Heart left ventricle (tissue), 16 donors: Measurements from ENCODE around the gene TMCO6. TPM values are rescaled to one million over a fixed set of nuclear protein-coding genes. Genes with fewer than 3 reads are reported as not detected.
"Not testable (repeated sequence)": the region's sequence is repeated elsewhere in the genome, so short reads cannot be mapped to it uniquely, and the experiment has no call there.

Source experiments
- ATAC-seq, 4 donors: fragments of 200-7000 bp; cut with Tn5 transposase; one replicate each; pipeline ENCODE4 v1.9.1; 2020 to 2022; ENCODE audit warnings: moderate library complexity in 4 of 4, mild to moderate bottlenecking in 3 of 4, moderate number of reproducible peaks in 1 of 4
- DNase-seq, 5 donors: peaks; one replicate each; pipeline ENCODE4 v3.0.0-alpha.2; 2020
- H3K27ac ChIP-seq, 12 donors: fragments of 200-600 bp; sonication (generic) in 4 of 12; one replicate each; pipeline versions ENCODE4 v1.5.0 to v1.8.0; 2016 to 2022; ENCODE audit warnings: mild to moderate bottlenecking in 2 of 12
- H3K27me3 ChIP-seq, 9 donors: fragments of 200-600 bp; sonication (generic) in 2 of 9; one replicate each; pipeline versions ENCODE4 v1.5.1 to v1.8.0; 2016 to 2022; ENCODE audit warnings: mild to moderate bottlenecking in 3 of 9
- H3K36me3 ChIP-seq, 9 donors: fragments of 200-600 bp; sonication (generic) in 2 of 9; one replicate each; pipeline versions ENCODE4 v1.5.0 to v1.8.0; 2018 to 2022; ENCODE audit warnings: mild to moderate bottlenecking in 2 of 9
- H3K4me1 ChIP-seq, 12 donors: fragments of 200-600 bp; sonication (generic) in 4 of 12; one replicate each; pipeline versions ENCODE4 v1.5.0 to v1.8.0; 2016 to 2022; ENCODE audit warnings: mild to moderate bottlenecking in 3 of 12
- H3K4me3 ChIP-seq, 12 donors: fragments of 200-600 bp; sonication (generic) in 4 of 12; one replicate each; pipeline versions ENCODE4 v1.5.0 to v1.8.0; 2017 to 2022; ENCODE audit warnings: mild to moderate bottlenecking in 9 of 12, moderate library complexity in 4 of 12
- H3K9me3 ChIP-seq, 12 donors: fragments of 200-600 bp; sonication (generic) in 4 of 12; one replicate each; pipeline versions ENCODE4 v1.5.0 to v1.8.0; 2016 to 2022; ENCODE audit warnings: mild to moderate bottlenecking in 1 of 12
- CTCF ChIP-seq, 12 donors: fragments of 200-600 bp; sonication (generic) in 4 of 12; IDR thresholded peaks; one replicate each; pipeline versions ENCODE4 v1.5.0 to v1.8.0; 2018 to 2022; ENCODE audit warnings: antibody characterized with exemption in 12 of 12, mild to moderate bottlenecking in 5 of 12
- POLR2A ChIP-seq, 2 donors: fragments of 450-650 bp; IDR thresholded peaks; one replicate each; pipeline ENCODE4 v1.6.1; 2017; ENCODE audit warnings: antibody characterized with exemption in 2 of 2, mild to moderate bottlenecking in 2 of 2, moderate library complexity in 2 of 2
- WGBS, 4 donors: extraction: QIAGEN DNeasy Blood & Tissue Kit in 2 of 4; methylation state at CpG; one replicate each; pipeline versions ENCODE4 v1.1.5 to v1.1.7; 2013 to 2018; 5-methylcytosine and 5-hydroxymethylcytosine counted together
- intact Hi-C, 10 donors: fragments of 100-400 bp; cut with DNase I; formaldehyde crosslinking; loops; one replicate each; pipeline versions ENCODE4 v1.11.1 to v1.14.2; 2022
- long read RNA-seq, 3 donors: library from polyadenylated mRNA; unstranded; transcript quantifications; one replicate each; pipeline ENCODE4 v2.0.0, GENCODE V29; 2020 to 2021
- polyA plus RNA-seq, 2 donors: library from polyadenylated mRNA; stranded (reverse); fragments of 200-250 nt; gene quantifications; one replicate each; pipeline ENCODE4 v1.2.3, GENCODE V29; 2013
- total RNA-seq, 9 donors: library from RNA; depleted of rRNA in 2 of 9; stranded (reverse); fragments of >200 nt in 2 of 9; fragmentation: NEBNext Ultra II Directional in 3 of 9; extraction: Animal tissue kit (Norgen Biotek cat#: 25700) in 3 of 9; gene quantifications; one replicate each; pipeline versions ENCODE4 v1.1.0 to v1.2.4, GENCODE V29; 2016 to 2023
- donor health status: ischemic (EF 13 %, LVEDD 7.1; RV severe dilation, severe dysfunction).
- donor health status: healthy with polysubstance abuse.
- donor health status: DM: no; HTN: yes; CAD: no.
- donor health status: DM: no; HTN: no; CAD: no.
- donor health status: ischemic (EF 25% LVEDD 6.9; RV normal size, moderate dysfunction).
- donor health status: ischemic (EF 25% LVEDD 5.7; RV mildly dilated, moderate dysfunction).
- donor health status: healthy.
- donor health status: DM: yes; HTN: yes; CAD: no.
- donor health status: ischemic (EF 35%, LVEDD 5.7; RV mildly dilated, moderate dysfunction).
- donor health status: nonischemic (EF 11% LVEDD 7.7; RV severe dilation, severe dysfunction).
- donor health status: DM: yes; HTN: yes; CAD: no.
- donor health status: PGD.
- donor health status: ischemic (EF 29% LVEDD 5.4; RV normal size, mild dysfunction).
- donor health status: nonischemic (EF 23%, LVEDD 6.1; RV moderate dilation, normal function).

TMCO6 gene
- 10 to 100 TPM in 1 of 9 donors, 1 to 10 TPM in 8; 2.2 to 11.7 (median 3.3) TPM for total RNA-seq
- polyA plus RNA-seq = 1 to 10 TPM; 3.9 to 8.7 TPM
- long read RNA-seq, donor 1, partial matches to known transcripts = 0 of 2 reads
- long read RNA-seq, donor 1, other reads (novel, unspliced or antisense) = 2 of 2 reads
- long read RNA-seq, donor 2, partial matches to known transcripts = 3 of 8 reads
- long read RNA-seq, donor 2, other reads (novel, unspliced or antisense) = 3 of 8 reads
- long read RNA-seq, donor 3, partial matches to known transcripts = 0 of 1 reads
- long read RNA-seq, donor 3, other reads (novel, unspliced or antisense) = 0 of 1 reads

- WGBS, 4 donors = 0 to 1% (median 1%) methylated on average over 17 to 63 of the region's 63 CpGs
- peak; percentile 99 for DNase-seq
- Histone ChIP-seq H3K4me1 (peaks cover 0 to 40% (median 17%) of the 10 kb centered on the region in 12 donors), H3K4me3 (peak within 1 kb of the TSS; percentile 38 to 92 (median 79)), H3K9me3 (no peaks in the 10 kb centered on the region), H3K27me3 (no peaks in the 10 kb centered on the region), H3K36me3 (peaks cover 0 to 32% (median 22%) of the 10 kb centered on the region in 9 donors), H3K27ac (peak within 1 kb of the TSS; percentile 83 to 95 (median 92))
- intact Hi-C loops = loop anchor here in 9 of 10 donors (1.0 to 10.0 kb wide), 10 partner anchors 25 to 267 kb away; partner anchors contain the start of genes EIF4EBP3 (in 4 of the 9), ANKHD1 (in 2 of the 9), APBB3 (in 2 of the 9) and SLC35A4 (in 2 of the 9)
- TF ChIP-seq POLR2A (IDR thresholded peaks at IDR 0.05) = peak in 1 of 2 donors; percentile 67
- TF ChIP-seq CTCF (IDR thresholded peaks at IDR 0.05) = peak; percentile 58 to 87 (median 70)
- peak; percentile 98 to 99 (median 99) for ATAC-seq
Observed at GRCh38 chr5:140639148-140639981, at the start of gene TMCO6. Gene TMCO6, plus strand, starts transcription at chr5:140639451. Its CDS starts 77 bp downstream, at chr5:140639528.

- 89 to 99% (median 92%) methylated on average over 5 to 7 of the region's 7 CpGs for WGBS, 4 donors
- no peak for ATAC-seq
- Histone ChIP-seq H3K4me1 (peaks cover 0 to 68% (median 9%) of the 10 kb centered on the region in 12 donors), H3K27me3 (no peaks in the 10 kb centered on the region), H3K27ac (peak overlapping the region in 1 of 12 donors; percentile 90), H3K36me3 (no peaks in the 10 kb centered on the region), H3K4me3 (peak overlapping the region in 1 of 12 donors; percentile 39), H3K9me3 (no peaks in the 10 kb centered on the region)
- TF ChIP-seq POLR2A (IDR thresholded peaks at IDR 0.05) (no peak), CTCF (IDR thresholded peaks at IDR 0.05) (no peak)
- no peak for DNase-seq
- intact Hi-C loops = no loop called here
Observed at GRCh38 chr5:140590861-140591260, 48.4 kb upstream of the TMCO6 start.

- DNase-seq = no peak
- intact Hi-C loops = no loop called here
- Histone ChIP-seq H3K36me3 (no peaks in the 10 kb centered on the region), H3K4me1 (peaks cover 0 to 78% (median 15%) of the 10 kb centered on the region in 12 donors), H3K27me3 (no peaks in the 10 kb centered on the region), H3K27ac (peak overlapping the region in 1 of 12 donors; percentile 90), H3K4me3 (peak overlapping the region in 1 of 12 donors; percentile 39), H3K9me3 (no peaks in the 10 kb centered on the region)
- ATAC-seq = peak in 1 of 4 donors; percentile 25
- TF ChIP-seq POLR2A (IDR thresholded peaks at IDR 0.05) (no peak), CTCF (IDR thresholded peaks at IDR 0.05) (no peak)
- 73 to 85% (median 82%) methylated on average over 3 to 5 of the region's 5 CpGs for WGBS, 4 donors
Observed at GRCh38 chr5:140591747-140592372, 47.4 kb upstream of the TMCO6 start.

- H3K27me3 ChIP-seq, ATAC-seq, H3K9me3 ChIP-seq, H3K36me3 ChIP-seq, intact Hi-C loops, DNase-seq, H3K27ac ChIP-seq: not testable (repeated sequence)
- Histone ChIP-seq H3K4me1 (peaks cover 0 to 73% (median 15%) of the 10 kb centered on the region in 12 donors), H3K4me3 (peak overlapping the region in 1 of 12 donors; percentile 25)
- 44 to 69% (median 56%) methylated on average over 12 to 13 of the region's 14 CpGs for WGBS, 4 donors
Observed at GRCh38 chr5:140593070-140593469, 46.2 kb upstream of the TMCO6 start.
